GM18868 (cell line): ENCODE data around the gene KLHDC9.
"Not testable (repeated sequence)": the region's sequence is repeated elsewhere in the genome, so short reads cannot be mapped to it uniquely, and the experiment has no call there.

Experiments used
- ATAC-seq: cut with Tn5 transposase; IDR thresholded peaks from one replicate; pipeline ENCODE4 v1.9.1; 2021; ENCODE audit warnings: mild to moderate bottlenecking, moderate library complexity; ENCODE audit not compliant: unreplicated experiment

The KLHDC9 gene

DNA sequence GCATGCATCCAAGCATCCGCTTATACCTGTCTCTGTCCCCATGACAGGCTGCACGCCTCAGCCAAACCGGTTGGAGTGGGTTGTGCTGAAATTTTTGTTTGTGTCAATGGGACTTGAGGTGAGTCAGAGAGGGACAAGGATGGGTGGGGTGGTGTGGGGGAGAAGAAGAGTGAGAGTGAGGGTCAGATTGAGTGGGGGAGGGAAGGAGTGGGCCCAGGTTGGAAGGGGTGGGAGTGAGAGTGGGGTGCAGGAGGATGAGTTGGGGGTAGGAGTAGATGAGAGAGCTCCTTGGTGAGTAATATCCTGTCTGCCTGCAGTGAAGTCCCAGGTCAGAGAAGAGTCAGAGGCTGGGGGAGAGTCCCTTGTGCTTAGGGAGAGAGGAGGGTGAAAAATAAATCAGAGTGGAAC lies 5.5 kb upstream of the KLHDC9 start:
- peak; percentile 50 for ATAC-seq

DNA sequence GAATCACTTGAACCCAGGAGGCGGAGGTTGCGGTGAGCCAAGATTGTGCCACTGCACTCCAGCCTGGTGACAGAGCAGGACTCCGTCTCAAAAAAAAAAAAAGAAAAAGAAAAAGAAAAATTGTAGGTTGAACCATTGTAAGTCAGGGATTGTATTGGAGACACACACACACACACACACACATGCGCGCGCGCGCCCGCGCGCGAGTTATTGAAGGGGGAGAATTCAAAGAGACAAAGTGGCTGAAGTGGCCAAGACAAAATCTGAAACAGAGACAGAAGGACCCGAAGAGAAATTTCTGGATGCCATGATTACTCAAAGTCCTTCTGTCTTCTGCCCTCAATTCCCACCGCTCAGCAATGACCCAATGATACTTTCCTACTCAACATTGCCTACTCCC lies 3.7 kb upstream of the KLHDC9 start:
- no peak for ATAC-seq

DNA sequence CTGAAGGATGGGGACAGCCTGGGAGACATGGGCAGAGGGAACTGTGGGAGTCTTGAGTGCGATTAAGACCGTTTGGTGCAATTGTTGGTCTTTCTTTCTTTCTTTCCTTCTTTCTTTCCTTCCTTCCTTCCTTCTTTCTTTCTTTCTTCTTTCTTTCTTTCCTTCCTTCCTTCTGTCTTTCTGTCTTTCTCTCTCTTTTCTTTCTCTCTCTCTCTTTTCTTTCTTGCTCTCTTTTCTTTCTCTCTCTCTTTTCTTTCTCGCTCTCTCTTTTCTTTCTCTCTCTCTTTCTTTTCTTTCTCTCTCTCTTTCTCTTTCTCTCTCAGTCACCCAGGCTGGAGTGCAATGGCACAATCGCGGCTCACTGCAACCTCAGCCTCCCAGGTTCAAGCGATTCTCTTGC lies 2.9 kb upstream of the KLHDC9 start:
- no peak for ATAC-seq

DNA sequence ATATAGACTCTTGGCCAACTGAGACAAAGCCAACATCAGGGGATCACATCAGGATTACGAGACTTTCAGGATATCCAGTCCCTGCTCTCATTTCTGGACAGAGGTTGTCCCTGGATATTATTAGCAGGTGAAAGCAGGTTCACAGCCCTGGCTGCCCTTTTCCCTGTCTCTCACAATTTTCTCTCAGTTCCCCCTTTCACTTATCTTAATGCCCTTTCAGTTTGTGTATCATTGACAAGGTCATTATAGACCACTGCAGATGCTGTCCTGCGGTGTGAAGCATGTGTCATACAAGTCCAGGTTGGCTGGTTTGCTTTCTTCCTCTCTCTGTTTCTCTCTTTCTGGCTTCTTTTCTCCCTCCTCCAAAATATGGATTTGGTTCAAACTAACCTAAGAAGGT lies 2.1 kb upstream of the KLHDC9 start:
- no peak for ATAC-seq

DNA sequence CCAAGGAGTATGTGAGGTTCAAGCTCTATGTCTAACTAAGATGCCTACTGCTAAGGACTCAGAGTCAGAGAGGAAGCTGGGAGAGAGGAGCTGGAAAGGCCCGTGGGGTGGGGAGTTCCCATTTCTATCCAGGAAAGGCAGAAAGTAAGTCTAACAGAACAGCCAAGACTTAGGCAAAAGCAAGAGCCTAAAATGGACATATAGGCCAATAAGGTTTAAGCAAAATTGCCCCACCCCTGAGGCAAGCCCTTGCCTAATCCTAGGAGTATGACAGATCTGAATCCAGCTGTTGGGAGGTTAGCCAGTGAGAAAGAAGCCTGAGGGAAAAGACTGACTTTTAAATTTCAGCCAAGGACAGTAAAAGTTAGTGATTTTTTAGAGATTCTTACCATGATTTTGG lies 1.6 kb upstream of the KLHDC9 start:
- ATAC-seq: no peak

DNA sequence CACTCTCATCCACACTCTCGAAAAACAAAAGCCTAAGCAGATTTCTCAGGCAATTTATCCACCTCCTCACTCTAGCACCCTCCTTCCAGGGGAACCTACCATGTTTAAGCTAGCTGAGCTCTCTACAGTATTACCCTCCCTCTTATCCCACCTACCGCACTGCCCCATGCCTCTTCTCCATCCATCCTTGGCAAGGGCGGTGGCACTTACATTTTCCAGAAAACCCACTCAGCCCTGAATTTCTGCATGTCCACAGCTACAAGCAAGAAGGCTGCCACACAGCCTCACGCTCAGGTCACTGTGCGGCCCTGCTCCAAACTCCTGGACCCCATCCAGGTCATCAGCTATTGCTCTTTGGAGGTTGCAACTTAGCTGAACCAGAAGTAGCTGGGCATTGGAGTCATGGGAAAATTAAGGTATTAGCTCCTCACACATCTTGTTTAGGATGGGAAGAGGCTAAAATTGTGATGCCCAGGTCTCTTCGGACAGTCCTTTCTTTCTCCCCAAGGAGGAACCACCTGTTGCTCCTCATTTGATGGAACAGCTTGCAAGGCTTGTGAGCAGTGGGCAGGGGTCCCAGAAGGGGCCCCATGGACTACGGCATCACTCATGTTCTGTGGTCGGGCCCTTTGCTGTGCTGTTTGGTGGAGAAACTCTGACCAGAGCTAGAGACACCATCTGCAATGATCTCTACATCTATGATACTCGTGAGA lies 1.1 kb downstream of the KLHDC9 start:
- no peak for ATAC-seq

DNA sequence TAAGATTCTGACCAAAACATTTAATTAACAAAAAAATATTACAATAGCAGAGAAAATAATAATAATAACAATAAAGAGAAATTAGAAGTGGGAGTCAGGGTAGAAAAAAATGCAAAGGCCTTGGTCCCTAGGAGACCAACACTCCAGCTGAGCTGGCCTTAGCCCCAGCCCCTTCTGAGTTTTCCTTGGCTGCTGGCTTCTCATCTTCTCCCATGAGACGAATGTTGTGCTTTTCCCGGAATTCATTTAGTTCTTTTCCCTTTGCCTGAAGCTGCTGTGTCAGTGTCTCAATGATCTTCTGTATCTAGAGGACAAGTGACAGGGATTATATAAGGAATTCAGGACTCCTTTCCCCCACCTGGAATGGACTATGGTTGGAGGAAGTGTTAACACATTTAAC lies 2.4 kb downstream of the KLHDC9 start:
- no peak for ATAC-seq

DNA sequence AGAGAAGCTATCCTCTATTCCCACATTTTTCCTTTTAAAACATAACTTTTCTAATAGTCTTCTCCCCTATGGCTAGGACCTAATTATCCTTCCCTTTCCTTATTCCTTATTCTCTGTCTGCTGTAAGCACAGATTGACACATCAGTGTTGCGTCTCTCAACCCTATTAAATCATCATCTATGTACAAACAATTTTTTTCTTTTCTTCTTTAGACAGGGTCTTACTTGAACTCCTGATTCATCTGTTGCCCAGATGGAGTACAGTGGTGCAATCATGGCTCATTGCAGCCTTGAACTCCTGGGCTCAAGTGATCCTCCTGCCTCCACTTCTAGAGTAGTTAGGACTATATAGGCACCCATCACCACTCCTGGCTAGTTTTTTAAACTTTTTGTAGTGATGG lies 8.3 kb downstream of the KLHDC9 start:
- no peak for ATAC-seq

DNA sequence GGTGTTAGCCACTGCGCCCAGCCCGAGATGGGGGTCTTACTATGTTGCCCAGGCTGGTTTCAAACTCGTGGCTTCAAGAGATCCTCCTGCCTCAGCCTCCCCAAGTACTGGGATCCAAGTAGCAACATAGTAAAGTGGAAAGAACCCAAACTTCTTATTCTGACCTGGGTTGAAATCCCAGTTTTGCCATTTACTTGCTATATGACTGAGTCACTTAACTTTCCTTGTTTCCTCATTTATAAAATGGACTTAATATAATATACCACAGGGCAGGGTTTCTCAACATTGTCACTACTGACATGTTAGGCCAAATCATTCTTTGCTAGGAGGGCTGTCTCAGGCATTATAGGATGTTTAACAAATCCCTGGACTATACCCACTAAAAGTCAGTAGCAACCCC lies 13.0 kb downstream of the KLHDC9 start:
- ATAC-seq: no peak

DNA sequence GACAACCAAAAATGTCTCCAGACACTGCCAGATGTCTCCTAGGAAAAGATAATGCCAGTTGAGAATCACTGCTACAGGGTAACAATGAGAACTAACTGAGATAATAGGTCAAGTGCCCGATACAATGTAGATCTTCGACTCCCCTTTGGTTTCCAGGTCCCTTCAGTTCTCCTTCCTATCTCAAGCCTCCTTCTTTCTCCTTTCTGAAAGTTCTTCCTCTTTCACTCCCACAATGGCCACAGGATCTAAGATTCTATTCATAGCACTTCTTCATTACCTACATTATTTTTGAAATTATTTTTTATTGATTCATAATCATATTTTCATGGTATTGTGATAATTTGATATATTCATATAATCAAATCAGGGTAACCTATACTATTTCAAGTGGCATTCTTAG lies 13.4 kb downstream of the KLHDC9 start:
- no peak for ATAC-seq

DNA sequence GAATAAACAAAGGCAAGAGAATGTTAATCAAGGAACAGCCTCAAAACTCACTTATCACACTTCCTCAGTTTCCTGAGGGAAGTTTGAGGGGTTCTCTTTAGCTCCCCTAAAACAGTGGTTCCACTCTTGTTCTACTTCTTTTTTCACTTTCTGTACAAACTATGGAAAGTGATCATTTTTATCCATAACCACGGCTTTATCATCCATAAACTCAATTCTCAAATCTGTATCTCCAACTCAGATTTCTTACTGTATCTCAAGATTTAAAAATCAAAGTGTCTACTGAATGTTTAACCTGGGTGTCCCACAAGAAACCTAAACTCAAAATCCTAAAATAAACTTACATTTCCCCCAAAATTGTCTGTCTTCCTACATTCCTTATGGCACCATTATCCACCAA lies 15.8 kb downstream of the KLHDC9 start:
- ATAC-seq: no peak

DNA sequence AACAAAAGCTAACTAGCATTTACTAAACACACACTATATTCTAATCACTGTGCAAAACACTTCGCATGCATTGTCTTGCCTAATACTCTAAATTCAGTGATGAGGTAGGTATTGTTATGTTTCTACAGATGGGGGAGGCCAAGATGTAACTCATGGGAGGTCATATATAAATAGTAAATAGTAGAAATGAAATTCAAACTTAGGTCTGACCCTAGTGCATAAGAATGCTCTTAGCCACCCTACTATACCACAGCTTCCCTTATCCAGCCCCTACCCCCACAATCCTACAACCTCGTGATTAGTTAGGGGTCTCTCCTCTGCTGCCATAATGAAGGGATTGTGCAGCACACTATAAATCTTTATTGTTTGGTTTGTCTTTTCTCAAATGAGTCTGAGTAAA lies 16.4 kb downstream of the KLHDC9 start:
- no peak for ATAC-seq

DNA sequence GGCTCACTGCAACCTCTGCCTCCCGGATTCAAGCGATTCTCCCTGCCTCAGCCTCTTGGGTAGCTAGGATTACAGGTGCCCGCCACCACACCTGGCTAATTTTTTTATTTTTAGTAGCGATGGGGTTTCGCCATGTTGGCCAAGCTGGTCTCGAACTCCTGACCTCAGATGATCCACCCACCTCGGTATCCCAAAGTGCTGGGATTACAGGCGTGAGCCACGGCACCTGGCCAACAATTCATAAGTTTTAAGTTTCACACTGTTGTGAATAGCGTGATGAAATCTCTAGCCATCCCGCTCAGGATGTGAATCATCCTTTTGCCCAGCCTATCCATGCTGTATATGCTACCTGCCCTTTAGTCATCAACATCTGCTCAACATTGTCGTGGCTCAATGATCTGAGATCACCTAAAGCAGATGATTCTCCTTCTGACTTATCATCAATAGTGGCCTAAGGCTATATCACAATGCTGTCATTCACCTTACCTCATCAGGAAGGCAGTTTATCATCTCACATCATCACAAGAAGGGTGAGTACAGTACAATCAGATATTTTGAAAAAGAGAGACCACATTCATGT lies 17.1 kb downstream of the KLHDC9 start:
- no peak for ATAC-seq

DNA sequence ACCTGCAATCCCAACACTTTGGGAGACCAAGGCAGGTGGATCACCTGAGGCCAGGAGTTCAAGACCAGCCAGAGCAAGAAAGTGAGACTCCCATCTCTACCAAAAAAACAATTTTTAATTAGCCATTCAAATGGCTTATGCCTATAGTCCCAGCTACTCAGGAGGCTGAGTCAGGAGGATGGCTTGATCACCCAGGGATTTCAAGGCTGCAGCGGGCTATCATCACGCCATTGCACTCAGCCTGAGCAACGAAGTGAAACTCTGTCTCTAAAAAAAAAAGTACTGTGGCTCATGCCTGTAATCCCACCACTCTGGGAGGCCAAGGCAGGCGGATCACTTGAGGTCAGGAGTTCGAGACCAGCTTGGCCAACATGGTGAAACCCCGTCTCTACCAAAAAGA lies 17.8 kb downstream of the KLHDC9 start:
- not testable (repeated sequence) for ATAC-seq

DNA sequence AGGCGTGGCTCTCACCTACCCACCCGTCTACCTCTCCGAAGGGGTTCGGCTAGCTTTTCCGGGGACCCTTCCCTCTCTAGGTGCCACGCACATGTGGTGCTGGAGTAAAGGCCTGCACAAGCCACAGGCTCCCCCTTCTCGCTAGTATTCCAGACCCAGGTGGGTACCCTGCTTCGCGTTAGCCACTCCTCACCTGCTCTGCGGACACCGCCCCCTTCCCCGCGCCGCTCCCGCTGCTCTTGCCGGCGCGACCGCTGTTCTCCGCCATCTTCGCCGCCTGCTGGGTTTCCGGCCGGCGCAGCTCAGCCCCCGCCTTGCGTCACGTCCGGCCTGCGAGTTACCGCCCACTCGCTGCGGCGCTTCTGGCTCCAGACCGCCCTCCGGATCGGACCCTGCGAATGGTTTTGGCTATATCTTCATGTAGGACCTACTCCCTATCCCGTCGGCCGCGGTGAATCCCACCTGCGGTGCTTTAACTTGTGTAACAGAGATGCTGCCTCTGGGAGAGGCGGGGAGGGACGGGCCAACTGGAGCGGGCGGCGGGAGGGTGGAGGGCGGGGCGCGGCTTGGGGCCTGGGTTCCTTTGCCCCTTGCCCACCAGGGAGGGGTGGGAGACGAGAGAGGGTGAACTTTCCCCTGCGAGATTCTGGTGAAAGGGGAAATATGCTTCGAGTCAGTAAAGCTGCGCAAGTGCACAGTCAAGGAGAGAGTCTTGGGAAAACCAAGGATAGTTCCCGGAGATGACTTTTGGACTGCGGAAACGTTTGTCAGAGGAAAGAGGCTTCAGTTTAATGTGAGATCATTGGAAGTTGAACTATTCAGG lies 19.8 kb downstream of the KLHDC9 start, which contains the start of the genes NIT1 and PFDN2:
Gene NIT1, plus strand, starts transcription at position 347 of the 823 bp plus-strand sequence. Its CDS starts 72 bp downstream, at position 419.
Gene PFDN2, minus strand, starts transcription at position 279 of the 823 bp plus-strand sequence. Its CDS starts 11 bp downstream, at position 268.
- peak; percentile 81 for ATAC-seq

DNA sequence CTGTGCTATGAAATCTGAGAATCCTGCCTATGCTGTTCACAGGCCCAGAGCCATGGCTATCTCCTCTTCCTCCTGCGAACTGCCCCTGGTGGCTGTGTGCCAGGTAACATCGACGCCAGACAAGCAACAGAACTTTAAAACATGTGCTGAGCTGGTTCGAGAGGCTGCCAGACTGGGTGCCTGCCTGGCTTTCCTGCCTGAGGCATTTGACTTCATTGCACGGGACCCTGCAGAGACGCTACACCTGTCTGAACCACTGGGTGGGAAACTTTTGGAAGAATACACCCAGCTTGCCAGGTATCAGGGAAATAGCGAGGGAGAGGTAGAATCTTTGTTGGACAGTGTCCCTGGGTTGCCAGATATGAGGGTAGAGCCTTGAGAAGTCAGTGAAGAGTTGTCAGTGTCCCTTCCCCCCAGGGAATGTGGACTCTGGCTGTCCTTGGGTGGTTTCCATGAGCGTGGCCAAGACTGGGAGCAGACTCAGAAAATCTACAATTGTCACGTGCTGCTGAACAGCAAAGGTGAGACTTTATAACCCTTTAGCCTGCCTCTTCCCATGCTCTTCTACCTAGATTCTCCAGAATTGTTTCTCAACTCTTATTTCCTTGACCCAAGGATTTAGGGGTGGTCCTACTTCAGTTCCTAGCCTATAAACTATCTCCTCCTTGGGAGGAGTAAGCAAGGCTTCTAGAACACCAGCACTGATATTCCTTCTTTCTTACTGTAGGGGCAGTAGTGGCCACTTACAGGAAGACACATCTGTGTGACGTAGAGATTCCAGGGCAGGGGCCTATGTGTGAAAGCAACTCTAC lies 21.1 kb downstream of the KLHDC9 start:
- ATAC-seq: peak; percentile 65

DNA sequence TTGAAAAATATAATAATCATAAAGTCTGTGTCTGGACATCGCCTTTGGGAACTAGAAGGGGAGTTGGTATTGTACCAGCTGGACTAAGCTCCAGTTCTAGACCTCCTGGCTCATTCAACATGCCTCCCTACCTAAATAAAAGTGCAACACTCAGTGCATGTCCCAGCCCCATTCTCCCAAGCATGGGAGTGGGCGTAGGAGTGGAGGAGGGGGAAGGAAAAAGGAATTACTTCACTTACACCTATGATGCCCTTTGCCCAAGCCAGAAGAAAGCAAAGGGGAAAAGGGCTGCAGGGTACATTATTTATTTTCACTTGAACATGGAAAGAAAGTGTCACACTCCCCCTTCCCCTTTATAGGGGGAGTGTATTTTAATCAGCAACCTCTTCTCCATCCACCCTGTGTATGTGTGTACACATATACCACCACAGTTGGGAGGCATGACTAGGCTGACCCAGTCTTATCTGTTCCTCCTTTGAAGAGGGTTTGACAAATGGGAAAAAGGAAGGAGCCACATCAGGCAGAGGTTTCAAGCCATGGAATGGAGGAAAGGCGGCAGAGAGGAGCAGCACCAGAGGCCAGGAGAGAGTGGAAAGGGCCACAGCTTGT lies 23.0 kb downstream of the KLHDC9 start:
- no peak for ATAC-seq

DNA sequence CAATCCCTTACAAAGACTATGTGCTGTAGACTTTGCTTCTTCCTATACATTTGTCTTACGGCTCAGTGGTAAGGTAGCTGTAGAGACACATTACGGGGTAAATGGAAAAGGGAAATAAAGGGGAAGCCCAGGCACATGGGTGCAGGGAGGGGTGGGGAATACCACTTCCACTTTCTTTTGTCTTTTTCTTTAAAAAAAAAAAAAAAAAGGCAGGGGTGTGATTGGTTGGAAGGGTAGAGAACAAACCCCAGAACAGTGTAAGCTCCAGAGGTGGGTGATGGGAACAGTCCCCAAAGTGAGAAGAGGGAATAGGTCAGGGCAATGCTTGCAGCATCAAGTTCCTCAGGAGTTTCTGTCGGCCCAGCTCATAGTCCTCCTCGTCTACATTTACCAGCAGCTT lies 23.7 kb downstream of the KLHDC9 start:
- ATAC-seq: no peak

DNA sequence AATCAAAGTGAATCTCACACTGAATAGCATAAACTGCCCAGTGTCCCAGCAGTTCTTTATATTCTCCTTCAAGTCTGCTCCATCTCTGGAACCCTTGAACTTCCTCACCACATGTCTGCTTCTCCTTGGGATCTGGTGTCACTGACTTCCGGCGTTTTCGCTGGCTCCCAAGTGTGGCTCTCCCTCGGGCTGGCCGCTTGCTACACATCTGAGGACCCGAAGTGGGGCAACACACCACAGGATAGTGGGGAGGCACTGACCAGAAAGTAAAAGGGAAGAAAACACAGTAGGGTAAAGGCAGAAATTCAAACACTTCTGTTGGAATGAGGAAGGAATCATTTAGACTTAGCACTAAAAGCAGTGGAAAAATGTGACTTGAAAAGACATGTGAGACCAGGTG lies 24.8 kb downstream of the KLHDC9 start:
- no peak for ATAC-seq

DNA sequence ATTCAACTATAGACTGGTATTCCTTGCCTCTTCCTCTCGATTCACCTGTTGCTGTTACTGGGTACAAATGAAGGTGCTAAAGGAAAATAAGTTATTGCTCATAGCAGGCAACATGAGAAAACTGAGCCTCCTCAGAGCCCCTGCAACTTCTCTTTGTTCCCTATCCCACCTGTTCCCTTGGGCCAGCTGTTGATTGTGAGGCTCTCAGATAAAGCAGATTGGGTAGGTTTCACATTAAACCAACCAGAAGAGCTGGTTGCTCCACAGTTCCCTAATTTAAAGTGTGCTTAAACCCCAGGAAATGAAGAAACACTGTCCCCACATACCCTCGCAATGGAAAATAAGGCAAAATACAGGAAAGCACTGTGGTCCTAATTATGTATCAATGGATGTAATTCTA lies 29.5 kb downstream of the KLHDC9 start:
- no peak for ATAC-seq
